Vagina (tissue), 2 donors: ENCODE results near the gene LYZ. TPM values are rescaled to one million over a fixed set of nuclear protein-coding genes. Genes with fewer than 3 reads are reported as not detected.

Experiments used
- DNase-seq, 2 donors: peaks; one replicate each; pipeline ENCODE4 v3.0.0-alpha.2; 2017; ENCODE audit errors: extremely low spot score in 2 of 2
- H3K27ac ChIP-seq: fragments of 200-600 bp; sonication (generic); one replicate; pipeline ENCODE4 v1.5.1; 2019
- H3K27me3 ChIP-seq: fragments of 200-600 bp; sonication (generic); one replicate; pipeline ENCODE4 v1.5.1; 2019
- H3K36me3 ChIP-seq, 2 donors: fragments of 200-600 bp; sonication (generic); one replicate each; pipeline ENCODE4 v1.5.1; 2017 to 2019
- H3K4me1 ChIP-seq: fragments of 200-600 bp; sonication (generic); one replicate; pipeline ENCODE4 v1.5.1; 2019
- H3K4me3 ChIP-seq, 2 donors: fragments of 200-600 bp; sonication (generic); 1 replicate in 1 of 2; 2 replicates in 1 of 2; pipeline ENCODE4 v1.5.1; 2016 to 2019
- H3K9me3 ChIP-seq: fragments of 200-600 bp; sonication (generic); one replicate; pipeline ENCODE4 v1.5.1; 2019
- CTCF ChIP-seq, 3 experiments: fragments of 450-650 bp in 2 of 3; fragments of 200-600 bp in 1 of 3; sonication (generic) in 1 of 3; IDR thresholded peaks; one replicate each; pipeline ENCODE4 v1.5.1; 2017 to 2019; ENCODE audit warnings: antibody characterized with exemption in 3 of 3, mild to moderate bottlenecking in 2 of 3, moderate library complexity in 2 of 3
- POLR2A ChIP-seq, 2 donors: fragments of 450-650 bp; IDR thresholded peaks; one replicate each; pipeline ENCODE4 v1.6.1; 2017; ENCODE audit warnings: antibody characterized with exemption in 2 of 2, mild to moderate bottlenecking in 2 of 2, moderate library complexity in 2 of 2
- POLR2AphosphoS5 ChIP-seq, 2 donors: sonication (generic); formaldehyde crosslinking; IDR thresholded peaks; one replicate each; pipeline ENCODE4 v1.9.0; 2017; ENCODE audit warnings: antibody characterized with exemption in 2 of 2, mild to moderate bottlenecking in 2 of 2, low read depth in 1 of 2; ENCODE audit not compliant: insufficient read depth in 1 of 2
- intact Hi-C: fragments of 100-400 bp; cut with DNase I; formaldehyde crosslinking; loops from one replicate; pipeline ENCODE4 v1.15.1; 2023
- total RNA-seq: library from RNA; depleted of rRNA; stranded (reverse); fragments of >200 nt; gene quantifications from one replicate; pipeline ENCODE4 v1.2.3, GENCODE V29; 2016

The LYZ gene
- total RNA-seq, 1 donor from 2014 or later, result 15.2 TPM

DNA sequence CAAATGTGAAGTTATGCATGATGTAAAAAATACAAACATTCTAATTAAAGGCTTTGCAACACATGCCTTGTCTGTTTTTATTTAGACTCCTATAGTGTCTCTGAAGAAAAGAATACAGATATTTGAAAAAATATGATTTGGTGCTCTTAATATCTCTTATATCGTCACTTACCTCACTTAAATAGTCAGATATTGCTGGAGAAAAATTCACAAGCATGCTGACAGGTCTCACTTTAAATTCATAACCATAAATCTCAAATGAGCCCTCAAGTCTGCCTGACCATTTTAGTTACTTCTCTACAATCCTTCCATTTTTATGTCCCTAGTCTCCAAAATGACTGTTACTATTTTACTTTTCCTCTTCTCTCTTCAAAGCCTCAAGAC, 6.0 kb downstream of the LYZ start:
- no peak for DNase-seq
- intact Hi-C loops, result no loop called here
- TF ChIP-seq POLR2AphosphoS5 (IDR thresholded peaks at IDR 0.05; ENCODE audit: insufficient read depth in 1 of 2, low read depth in 1 of 2) (no peak), POLR2A (IDR thresholded peaks at IDR 0.05) (no peak), CTCF (IDR thresholded peaks at IDR 0.05) (no peak)
- H3K36me3 ChIP-seq, result no peaks in the 10 kb centered on the region
- H3K27ac ChIP-seq, result no peak overlapping the region
- no peaks in the 10 kb centered on the region for H3K9me3 ChIP-seq
- H3K27me3 ChIP-seq, result no peaks in the 10 kb centered on the region
- H3K4me1 ChIP-seq, result peaks cover 4% of the 10 kb centered on the region
- H3K4me3 ChIP-seq, result no peak overlapping the region

DNA sequence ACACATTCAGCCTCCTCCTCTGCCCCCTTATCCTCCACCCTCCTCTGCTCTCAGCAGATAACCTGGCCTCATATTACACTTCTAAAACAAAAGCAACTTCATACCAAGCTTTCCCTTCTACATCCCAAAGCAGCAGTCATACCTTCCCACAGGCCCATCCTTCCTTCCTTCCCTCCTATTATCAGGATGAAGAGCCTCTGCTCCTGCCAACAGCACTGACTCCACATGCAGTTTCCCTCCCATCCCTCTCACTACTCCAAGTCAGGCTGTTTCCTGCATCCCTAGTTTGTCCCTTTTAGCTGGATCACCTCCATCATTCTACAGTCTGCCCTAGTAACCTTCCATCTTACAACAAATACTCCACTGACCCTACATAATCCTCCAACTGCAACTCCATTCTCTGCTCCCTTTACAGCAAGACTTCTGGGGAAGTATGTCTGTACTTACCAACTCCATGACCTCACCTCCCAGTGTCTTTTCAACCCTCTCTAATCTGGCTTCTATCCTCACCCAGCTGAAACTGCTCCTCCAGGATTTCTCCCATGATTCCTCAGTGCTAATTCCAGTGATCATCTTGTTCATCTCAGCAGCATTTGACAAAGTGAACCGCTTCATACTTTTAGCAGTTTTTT, 6.5 kb downstream of the LYZ start:
- no peak overlapping the region for H3K4me3 ChIP-seq
- H3K27me3 ChIP-seq, result no peaks in the 10 kb centered on the region
- no peak for DNase-seq
- no peaks in the 10 kb centered on the region for H3K9me3 ChIP-seq
- peaks cover 6% of the 10 kb centered on the region for H3K4me1 ChIP-seq
- no peak overlapping the region for H3K27ac ChIP-seq
- intact Hi-C loops, result no loop called here
- H3K36me3 ChIP-seq, result no peaks in the 10 kb centered on the region
- TF ChIP-seq POLR2A (IDR thresholded peaks at IDR 0.05), result no peak
- TF ChIP-seq CTCF (IDR thresholded peaks at IDR 0.05), result no peak
- TF ChIP-seq POLR2AphosphoS5 (IDR thresholded peaks at IDR 0.05; ENCODE audit: insufficient read depth in 1 of 2, low read depth in 1 of 2), result no peak

- Histone ChIP-seq H3K4me3 (no peak overlapping the region), H3K27me3 (no peaks in the 10 kb centered on the region), H3K9me3 (no peaks in the 10 kb centered on the region), H3K27ac (no peak overlapping the region), H3K36me3 (no peaks in the 10 kb centered on the region), H3K4me1 (peaks cover 10% of the 10 kb centered on the region)
- DNase-seq, result no peak
- intact Hi-C loops, result no loop called here
- TF ChIP-seq POLR2AphosphoS5 (IDR thresholded peaks at IDR 0.05; ENCODE audit: insufficient read depth in 1 of 2, low read depth in 1 of 2) (no peak), CTCF (IDR thresholded peaks at IDR 0.05) (no peak), POLR2A (IDR thresholded peaks at IDR 0.05) (no peak)
Measured at GRCh38 chr12:69355363-69356028, 7.3 kb downstream of the LYZ start.

- H3K4me1 ChIP-seq, result peaks cover 15% of the 10 kb centered on the region
- H3K9me3 ChIP-seq, result no peaks in the 10 kb centered on the region
- H3K27me3 ChIP-seq, result no peaks in the 10 kb centered on the region
- intact Hi-C loops, result no loop called here
- no peak for DNase-seq
- TF ChIP-seq CTCF (IDR thresholded peaks at IDR 0.05), result no peak
- TF ChIP-seq POLR2A (IDR thresholded peaks at IDR 0.05), result peak in 1 of 2 donors; percentile 50
- TF ChIP-seq POLR2AphosphoS5 (IDR thresholded peaks at IDR 0.05; ENCODE audit: insufficient read depth in 1 of 2, low read depth in 1 of 2), result peak; percentile 91 to 92
- H3K27ac ChIP-seq, result peak within 1 kb of the TSS; percentile 97
- peak within 1 kb of the TSS; percentile 83 to 98 for H3K4me3 ChIP-seq
- no peaks in the 10 kb centered on the region for H3K36me3 ChIP-seq
Measured at GRCh38 chr12:69359531-69360347, 11.6 kb downstream of the LYZ start, which contains the start of gene YEATS4. Gene YEATS4, plus strand, starts transcription at chr12:69359743. Its CDS starts 230 bp downstream, at chr12:69359973.
